GM19035 (cell line): ENCODE results near the gene DMP1.
"Not testable (repeated sequence)": the region's sequence is repeated elsewhere in the genome, so short reads cannot be mapped to it uniquely, and the experiment has no call there.

ENCODE experiments used
- ATAC-seq: cut with Tn5 transposase; IDR thresholded peaks from one replicate; pipeline ENCODE4 v1.9.1; 2021; ENCODE audit not compliant: unreplicated experiment

The DMP1 gene

DNA sequence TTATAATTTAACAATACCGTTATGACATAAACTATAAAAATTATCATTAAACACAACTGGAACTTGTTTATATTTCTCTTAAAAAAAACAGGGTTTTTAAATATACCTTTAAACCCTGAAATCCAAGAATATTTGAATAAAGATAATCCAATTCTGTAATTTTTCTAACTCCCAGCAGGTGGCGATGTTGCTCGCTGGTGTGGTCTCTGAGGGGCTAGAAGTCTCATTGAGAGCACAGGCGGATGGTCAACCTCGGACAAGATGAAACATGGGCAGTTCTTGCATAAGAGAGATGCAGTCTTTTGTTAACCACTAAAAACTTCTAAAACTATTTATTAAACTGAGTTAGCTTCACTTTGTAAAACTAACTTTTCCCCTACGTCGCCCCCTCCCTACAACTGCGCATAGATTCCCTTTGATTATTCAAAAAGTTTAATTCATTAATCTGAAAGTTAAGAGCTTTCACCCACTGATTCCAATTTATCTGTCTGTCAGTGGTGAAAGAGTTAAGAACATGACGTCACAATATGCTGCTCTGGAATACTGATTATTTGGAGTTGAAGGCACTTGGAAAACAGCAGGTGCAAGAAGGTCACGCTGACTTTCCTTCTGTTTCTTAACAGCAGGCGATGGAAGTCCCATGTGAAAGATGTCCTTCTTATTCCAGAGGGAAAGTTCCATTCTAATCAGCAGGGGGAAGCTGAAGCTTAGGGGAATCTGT is 29.5 kb downstream of the DMP1 start:
- ATAC-seq: no peak

DNA sequence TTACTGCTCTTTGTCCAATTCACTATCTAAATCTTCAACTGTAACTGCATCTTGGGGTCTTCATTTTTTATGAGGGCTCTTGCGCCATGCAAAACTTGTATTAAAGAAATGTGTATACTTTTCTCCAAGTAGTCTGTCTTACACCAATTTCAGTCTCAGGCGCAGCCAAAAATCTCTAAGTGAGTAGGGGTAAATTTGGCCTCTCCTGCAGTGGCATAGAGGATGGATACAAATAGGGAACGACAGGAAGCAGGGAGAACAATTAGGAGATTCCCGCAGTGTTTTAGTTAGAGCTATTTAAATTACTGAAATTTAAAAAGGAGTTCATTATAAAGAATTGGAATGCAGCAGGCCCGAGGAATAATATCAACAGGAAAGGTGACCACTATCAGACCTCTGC is 30.2 kb downstream of the DMP1 start:
- no peak for ATAC-seq

DNA sequence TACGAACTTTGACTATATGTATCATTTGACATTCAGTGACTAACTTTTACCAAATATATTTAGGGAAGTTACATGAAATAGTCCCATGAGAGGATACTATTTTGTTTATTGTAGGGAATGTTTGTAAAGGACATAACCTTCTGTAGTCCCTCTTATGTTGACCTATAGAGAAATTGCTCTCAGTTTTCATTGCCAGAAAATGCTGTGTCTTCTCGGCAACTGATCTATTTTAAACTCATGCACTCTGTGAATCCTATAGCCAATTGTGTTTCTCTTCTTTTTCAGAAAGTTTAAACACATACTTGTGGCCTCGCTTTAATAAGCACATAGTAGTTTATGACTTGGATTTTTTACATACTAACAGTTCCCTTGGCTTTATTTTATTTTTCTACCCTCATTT is 38.2 kb downstream of the DMP1 start:
- no peak for ATAC-seq

DNA sequence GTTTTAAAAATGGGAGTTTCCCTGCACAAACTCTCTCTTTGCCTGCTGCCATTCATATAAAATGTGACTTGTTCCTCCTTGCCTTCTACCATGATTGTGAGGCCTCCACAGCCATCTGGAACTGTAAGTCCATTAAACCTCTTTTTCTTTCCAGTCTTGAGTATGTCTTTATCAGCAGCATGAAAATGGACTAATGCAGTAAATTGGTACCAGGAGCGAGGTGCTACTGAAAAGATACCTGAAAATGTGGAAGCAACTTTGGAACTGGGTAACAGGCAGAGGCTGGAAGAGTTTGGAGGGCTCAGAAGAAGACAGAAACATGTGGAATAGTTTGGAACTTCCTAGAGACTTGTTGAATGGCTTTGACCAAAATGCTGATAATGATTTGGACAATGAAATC is 40.9 kb downstream of the DMP1 start:
- ATAC-seq: not testable (repeated sequence)

DNA sequence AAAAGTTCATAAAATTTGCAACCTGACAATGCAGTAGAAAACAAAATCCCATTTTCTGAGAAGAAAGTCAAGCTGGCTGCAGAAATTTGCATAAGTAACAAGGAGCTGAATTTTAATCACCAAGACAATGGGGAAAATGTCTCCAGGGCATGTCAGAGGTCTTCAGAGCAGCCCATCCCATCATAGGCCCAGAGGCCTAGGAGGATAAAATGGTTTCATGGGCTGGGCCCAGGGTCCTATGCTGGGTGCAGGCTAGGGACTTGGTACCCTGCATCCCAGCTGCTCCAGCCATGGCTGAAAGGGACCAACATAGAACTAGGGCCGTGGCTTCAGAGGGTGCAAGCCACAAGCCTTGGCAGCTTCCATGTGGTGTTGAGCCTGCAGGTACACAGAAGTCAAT is 42.0 kb downstream of the DMP1 start:
- ATAC-seq: not testable (repeated sequence)

DNA sequence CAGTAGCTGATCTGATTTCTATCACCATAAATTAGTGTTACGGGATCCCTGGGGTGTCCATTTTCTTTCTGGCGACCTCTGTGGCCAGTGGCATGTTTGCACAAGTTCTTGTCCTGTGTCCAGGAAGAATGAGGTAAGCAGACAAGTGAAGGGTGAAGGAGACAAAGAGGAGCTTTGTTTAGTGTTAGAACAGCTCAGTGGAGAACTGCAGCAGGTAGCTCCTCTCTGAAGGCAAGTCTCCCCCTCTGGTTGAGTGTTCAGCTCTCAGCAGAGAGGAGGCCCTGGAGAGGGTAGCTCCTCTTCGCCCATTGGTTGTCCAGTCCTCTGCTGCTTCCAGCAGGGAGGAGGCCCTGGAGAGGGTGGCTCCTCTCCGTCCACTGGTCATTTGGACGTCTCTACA is 47.2 kb downstream of the DMP1 start:
- ATAC-seq: no peak

DNA sequence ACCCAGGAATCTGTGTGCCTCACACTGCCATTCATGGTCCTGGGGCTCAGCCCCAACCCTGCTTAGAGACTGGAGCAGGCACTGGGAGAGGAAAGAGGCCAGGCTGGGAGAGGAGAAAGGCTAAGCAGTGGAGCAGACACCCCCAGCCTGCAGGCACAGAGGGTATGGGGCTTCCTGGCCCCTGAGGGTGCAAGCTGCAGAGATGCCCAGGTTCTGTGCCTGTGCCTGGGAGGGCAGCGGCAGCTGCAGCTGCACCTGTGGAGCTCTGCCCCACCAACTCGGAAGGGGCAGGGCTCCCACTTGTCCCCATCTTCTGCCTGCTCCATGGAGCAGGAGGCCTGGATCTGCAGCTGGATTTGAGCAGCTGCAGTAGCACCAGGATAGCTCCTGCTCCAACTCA is 47.9 kb downstream of the DMP1 start:
- no peak for ATAC-seq

DNA sequence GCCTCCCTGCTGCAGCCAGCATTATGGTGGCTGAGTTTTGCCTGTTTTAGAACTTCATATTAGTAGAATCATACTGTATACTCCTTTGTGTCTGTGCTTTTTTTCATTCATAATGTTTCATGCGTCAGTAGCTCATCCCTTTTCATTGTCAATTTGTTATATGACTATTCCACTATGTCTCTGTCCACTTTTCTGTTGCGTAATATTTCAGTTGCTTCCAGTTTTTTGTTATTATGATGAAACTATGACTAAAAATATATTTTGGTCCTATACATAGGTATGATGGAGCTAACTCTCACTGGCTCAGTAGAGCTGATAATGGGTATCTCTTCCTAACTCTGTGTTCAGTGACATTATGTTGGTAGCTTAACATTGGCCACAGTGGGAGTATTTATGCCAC is 48.3 kb downstream of the DMP1 start:
- ATAC-seq: no peak

DNA sequence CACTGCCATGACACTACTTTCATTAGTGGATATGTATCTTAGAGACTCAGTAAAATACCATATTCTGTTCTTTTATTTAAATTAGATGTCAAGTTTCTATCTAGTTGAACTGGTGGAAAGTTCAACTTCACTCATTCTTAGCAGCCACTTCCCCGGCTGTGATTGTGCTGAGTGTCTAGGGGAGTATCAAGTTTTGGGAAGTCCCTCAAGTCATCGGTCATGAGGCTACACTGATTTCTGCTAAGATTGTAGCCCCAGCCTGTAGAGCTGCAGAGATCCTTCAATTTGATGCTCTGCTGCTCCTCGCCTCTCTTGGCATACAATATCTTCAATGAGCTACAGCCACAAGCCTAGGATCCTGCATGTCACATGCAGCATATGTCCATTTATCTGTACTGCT is 53.9 kb downstream of the DMP1 start:
- no peak for ATAC-seq

DNA sequence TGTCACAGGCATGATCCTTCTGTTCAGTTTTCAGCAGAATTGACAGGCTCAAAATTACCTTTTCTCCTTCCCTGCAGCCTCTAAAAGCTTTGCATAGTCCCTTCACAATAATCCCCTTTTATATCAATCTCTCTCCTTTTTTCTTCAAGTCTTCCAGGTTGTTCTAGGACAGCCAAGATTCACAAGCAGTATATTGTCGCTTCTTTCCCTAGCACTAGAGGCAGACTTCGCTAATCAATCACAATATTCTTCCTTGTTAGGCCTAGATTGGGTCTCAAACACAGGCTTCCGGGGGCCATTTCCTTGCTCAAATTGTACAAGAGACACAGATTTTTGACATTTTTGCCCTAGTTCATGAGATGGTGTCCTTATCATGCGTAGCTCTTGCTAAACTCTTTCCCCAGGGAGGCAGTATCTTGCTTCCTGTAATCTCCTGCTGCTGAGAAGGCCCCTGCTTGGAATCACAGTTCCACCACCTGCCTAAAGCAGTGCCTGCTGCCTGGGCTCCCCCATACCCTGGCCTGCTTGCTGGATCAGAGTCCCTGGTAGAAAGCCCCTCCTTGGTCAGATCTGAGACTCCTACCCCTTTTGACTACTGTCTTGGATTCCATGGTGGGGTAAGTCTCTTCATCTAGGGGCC is 57.3 kb downstream of the DMP1 start:
- ATAC-seq: no peak
